BJ (cell line): ENCODE data around the gene ANKH. TPM values are rescaled to one million over a fixed set of nuclear protein-coding genes. Genes with fewer than 3 reads are reported as not detected.

Experiments
- CTCF ChIA-PET: fragments of 350-600 bp; formaldehyde crosslinking; extraction: SDS; loops from one replicate; lab custom pipeline; 2021; ENCODE audit warnings: antibody characterized with exemption, inconsistent platforms; lab: Yijun Ruan, JAX
- POLR2A ChIA-PET: fragments of 300-600 bp; sonication (Branson Sonifier 250); formaldehyde crosslinking; extraction: SDS; loops from one replicate; lab custom pipeline; 2021; ENCODE audit warnings: antibody characterized with exemption; lab: Charles Lee
- DNase-seq: peaks from one replicate; pipeline ENCODE4 v3.0.0-alpha.2; 2011; ENCODE audit warnings: low read depth
- H3K27me3 ChIP-seq: 2 replicates; pipeline ENCODE4 v1.6.0; 2011; ENCODE audit warnings: low read length; ENCODE audit not compliant: control insufficient read depth, insufficient read depth
- H3K36me3 ChIP-seq: 2 replicates; pipeline ENCODE4 v1.5.1; 2011; ENCODE audit warnings: low read length; ENCODE audit not compliant: control insufficient read depth, insufficient read depth
- H3K4me3 ChIP-seq: 2 replicates; pipeline ENCODE4 v1.5.1; 2011; ENCODE audit warnings: low read depth, mild to moderate bottlenecking, control low read depth, low read length
- polyA plus RNA-seq: library from polyadenylated mRNA; depleted of rRNA; stranded (reverse); fragments of >200 nt; gene quantifications from 2 replicates; pipeline ENCODE4 v1.2.3, GENCODE V29; 2011
- TF ChIP-seq, protein P1 (sequence below): IDR thresholded peaks from 2 replicates; pipeline ENCODE4 v1.5.1; 2011; ENCODE audit warnings: low read depth, mild to moderate bottlenecking, control low read depth, inconsistent platforms, low read length, moderate library complexity; ENCODE audit not compliant: insufficient read depth

The ANKH gene
- polyA plus RNA-seq, 1 experiment, result 65.3 TPM

DNA sequence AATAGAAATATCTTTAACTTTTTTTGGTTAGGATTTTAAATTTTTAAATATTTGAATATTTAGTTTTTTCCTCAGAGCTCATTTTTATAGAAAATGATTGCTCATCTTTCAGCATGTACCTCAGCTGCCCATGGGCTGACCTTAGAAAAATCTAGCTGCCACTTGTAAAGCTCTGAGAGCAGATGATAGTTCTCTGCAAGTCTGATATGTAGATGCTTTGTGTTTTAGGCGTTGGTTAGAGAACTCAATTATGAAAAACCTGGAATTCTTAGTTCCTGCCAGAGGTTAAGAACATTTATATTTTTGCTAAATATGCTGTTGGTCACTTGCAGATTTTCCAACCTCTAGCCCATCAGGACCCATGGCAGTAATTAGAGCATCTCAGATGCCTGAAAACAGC is 192.0 kb downstream of the ANKH start:
- no peaks in the 10 kb centered on the region for H3K27me3 ChIP-seq
- TF ChIP-seq, protein P1, sequence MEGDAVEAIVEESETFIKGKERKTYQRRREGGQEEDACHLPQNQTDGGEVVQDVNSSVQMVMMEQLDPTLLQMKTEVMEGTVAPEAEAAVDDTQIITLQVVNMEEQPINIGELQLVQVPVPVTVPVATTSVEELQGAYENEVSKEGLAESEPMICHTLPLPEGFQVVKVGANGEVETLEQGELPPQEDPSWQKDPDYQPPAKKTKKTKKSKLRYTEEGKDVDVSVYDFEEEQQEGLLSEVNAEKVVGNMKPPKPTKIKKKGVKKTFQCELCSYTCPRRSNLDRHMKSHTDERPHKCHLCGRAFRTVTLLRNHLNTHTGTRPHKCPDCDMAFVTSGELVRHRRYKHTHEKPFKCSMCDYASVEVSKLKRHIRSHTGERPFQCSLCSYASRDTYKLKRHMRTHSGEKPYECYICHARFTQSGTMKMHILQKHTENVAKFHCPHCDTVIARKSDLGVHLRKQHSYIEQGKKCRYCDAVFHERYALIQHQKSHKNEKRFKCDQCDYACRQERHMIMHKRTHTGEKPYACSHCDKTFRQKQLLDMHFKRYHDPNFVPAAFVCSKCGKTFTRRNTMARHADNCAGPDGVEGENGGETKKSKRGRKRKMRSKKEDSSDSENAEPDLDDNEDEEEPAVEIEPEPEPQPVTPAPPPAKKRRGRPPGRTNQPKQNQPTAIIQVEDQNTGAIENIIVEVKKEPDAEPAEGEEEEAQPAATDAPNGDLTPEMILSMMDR, result no peak
- H3K36me3 ChIP-seq, result peaks cover 14% of the 10 kb centered on the region
- POLR2A ChIA-PET, result no interaction called here
- CTCF ChIA-PET, result interaction anchor here (0.6 to 2.5 kb wide), 3 partner anchors 9 to 47 kb away, joined by 6 to 7 read pairs (median 6); no protein-coding TSS in a partner anchor
- no peak overlapping the region for H3K4me3 ChIP-seq
- no peak for DNase-seq

DNA sequence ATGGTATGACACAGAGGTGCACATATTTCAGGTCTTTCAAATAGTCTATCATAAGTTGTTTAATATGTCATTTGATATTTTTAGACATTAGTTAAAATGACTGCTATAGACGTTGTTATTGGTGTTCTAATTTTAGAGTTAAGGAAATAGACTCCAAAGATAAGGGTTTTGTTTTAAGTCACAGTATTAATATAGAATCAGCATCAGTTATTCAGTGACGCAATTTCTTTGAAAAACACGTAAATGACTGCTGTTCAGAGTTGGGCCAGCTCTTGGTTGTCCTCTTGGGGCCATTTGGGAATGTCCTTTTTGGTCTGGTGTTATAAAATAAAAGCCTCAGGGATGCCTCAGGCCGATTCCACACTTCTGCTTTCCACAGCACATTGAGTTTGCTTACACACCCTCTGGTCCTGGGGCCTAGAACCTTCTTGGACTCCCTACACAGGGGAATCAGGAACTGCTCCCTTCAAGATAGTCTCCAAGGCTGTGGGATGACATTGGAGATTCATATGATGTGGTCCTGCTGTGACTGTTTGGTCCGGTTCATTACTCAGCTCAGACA is 192.7 kb downstream of the ANKH start:
- TF ChIP-seq, protein P1, result no peak
- ChIA-PET CTCF (interaction anchor here (0.6 to 2.5 kb wide), 2 partner anchors 9 to 48 kb away, joined by 6 to 7 read pairs; no protein-coding TSS in a partner anchor), POLR2A (no interaction called here)
- no peaks in the 10 kb centered on the region for H3K27me3 ChIP-seq
- no peak overlapping the region for H3K4me3 ChIP-seq
- H3K36me3 ChIP-seq, result peaks cover 14% of the 10 kb centered on the region
- no peak for DNase-seq

DNA sequence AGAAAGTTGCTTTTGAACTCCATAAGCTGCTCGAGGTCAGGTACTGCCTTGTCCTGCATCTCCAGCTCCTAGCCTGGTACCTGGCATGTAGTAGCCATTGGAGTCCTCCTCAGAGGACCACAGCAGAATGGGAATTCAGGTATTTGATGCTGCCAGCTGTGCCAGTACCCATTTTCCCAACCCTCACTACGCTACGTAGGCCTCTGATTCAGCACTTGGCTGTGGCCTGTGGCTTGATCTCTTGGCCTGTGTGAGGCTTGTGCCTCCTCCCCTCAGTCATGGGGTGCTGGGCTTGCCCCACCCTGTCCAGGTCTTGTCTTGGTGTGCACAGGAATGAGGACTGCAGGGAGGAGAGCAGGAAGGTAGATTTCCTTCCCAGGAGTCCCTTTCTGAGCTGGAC is 195.3 kb downstream of the ANKH start:
- DNase-seq, result no peak
- peaks cover 8% of the 10 kb centered on the region for H3K36me3 ChIP-seq
- ChIA-PET CTCF (interaction anchor here (3.3 kb wide), 1 partner anchor 9 kb away, joined by 13 read pairs; no protein-coding TSS in a partner anchor), POLR2A (no interaction called here)
- H3K27me3 ChIP-seq, result no peaks in the 10 kb centered on the region
- no peak overlapping the region for H3K4me3 ChIP-seq
- TF ChIP-seq, protein P1, result no peak

DNA sequence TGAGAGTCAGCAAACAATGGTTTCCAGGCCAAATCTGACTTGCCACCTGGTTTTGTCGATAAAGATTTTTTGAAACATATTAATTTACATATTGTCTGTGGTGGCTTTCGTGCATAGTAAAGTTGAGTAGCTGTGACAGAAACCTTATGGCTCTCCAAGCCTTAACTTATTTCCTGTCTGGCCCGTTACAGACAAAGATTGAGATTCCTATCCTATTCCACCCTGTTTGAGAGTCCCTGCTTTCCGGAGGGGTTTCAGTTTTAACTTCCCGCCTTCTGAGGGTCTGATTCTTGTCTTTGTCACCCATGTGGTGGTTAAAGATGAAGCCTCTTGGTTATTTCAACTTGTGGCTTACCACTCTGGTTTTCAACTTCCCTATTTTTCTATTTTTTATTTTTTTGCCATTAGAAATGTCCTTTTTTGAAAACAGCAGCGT is 195.7 kb downstream of the ANKH start:
- Histone ChIP-seq H3K4me3 (no peak overlapping the region), H3K36me3 (peaks cover 6% of the 10 kb centered on the region; the same call in 1 of the 2 replicates), H3K27me3 (no peaks in the 10 kb centered on the region)
- DNase-seq, result no peak
- ChIA-PET POLR2A (no interaction called here), CTCF (interaction anchor here (3.3 kb wide), 1 partner anchor 10 kb away, joined by 13 read pairs; no protein-coding TSS in a partner anchor)
- TF ChIP-seq, protein P1, result no peak

DNA sequence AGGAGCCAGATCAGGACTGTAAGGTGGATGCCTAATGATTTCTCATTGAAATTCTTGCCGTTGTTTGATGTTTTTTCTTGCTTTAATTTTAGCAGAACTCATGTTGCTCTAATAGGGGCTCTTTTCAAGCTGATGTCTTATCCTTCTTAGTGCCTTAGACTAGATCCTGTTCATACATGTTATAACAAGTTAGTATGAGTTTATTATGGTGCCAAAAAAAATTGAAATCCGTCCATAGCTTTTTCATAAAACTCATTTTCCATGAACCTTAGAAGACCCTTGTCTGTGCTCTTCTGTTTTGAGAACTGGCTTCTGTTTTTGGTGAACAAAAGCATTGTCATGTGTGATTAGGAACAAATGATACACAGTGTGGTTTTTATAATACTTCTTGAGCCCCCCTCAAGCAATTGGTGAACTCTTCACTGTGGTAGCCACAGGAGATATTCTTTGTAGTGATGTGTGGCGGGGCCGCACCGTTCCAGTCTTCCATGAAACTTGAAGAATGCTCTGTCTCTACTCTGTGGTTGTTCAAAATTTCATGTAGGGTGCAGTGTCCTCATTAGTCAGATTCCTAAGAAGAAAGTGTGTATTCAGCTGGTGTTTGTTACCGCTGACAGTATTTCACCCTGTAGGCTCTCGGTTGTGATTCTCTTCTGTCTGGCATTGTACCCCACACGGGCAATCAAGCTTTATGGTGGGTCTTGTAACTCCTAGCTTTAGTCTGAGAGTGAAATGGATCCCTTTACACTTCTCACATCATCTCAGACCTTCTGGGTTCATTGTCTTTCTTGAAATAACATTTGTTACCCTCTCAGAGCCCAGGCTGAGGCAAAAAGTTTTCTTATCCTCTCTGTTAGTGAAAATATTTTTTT is 196.4 kb downstream of the ANKH start:
- ChIA-PET CTCF (interaction anchor here (0.6 to 3.3 kb wide), 4 partner anchors 8 to 554 kb away, joined by 3 to 13 read pairs (median 4); no protein-coding TSS in a partner anchor), POLR2A (no interaction called here)
- no peak for DNase-seq
- peaks cover 5% of the 10 kb centered on the region; the same call in 1 of the 2 replicates for H3K36me3 ChIP-seq
- no peak overlapping the region for H3K4me3 ChIP-seq
- TF ChIP-seq, protein P1, result no peak
- H3K27me3 ChIP-seq, result no peaks in the 10 kb centered on the region
